Activated CD8-positive, alpha-beta memory T cell treated with anti-CD3 and anti-CD28 coated beads for 4 hours (primary cell): ENCODE measurements around the gene SIK3.
"Not testable (repeated sequence)": the region's sequence is repeated elsewhere in the genome, so short reads cannot be mapped to it uniquely, and the experiment has no call there.

Experiments
- DNase-seq, 2 donors: peaks; one replicate each; pipeline ENCODE4 v3.0.0-alpha.2; 2020; ENCODE audit warnings: low read depth in 2 of 2

SIK3 gene

GRCh38 chr11:117098269-117099232 is at the start of gene SIK3:
Gene SIK3 (minus strand): TSS chr11:117098428. CDS start chr11:117098415, 13 bp downstream.
- peak; percentile 84 to 93 for DNase-seq

- no peak for DNase-seq
These were observed 48.3 kb upstream of the SIK3 start for GRCh38 chr11:117146521-117146920.

- no peak for DNase-seq
These were observed 47.1 kb upstream of the SIK3 start for GRCh38 chr11:117145393-117145761.

- DNase-seq = peak in 1 of 2 donors; percentile 4
These were observed 46.5 kb upstream of the SIK3 start for GRCh38 chr11:117144477-117145392.

DNA sequence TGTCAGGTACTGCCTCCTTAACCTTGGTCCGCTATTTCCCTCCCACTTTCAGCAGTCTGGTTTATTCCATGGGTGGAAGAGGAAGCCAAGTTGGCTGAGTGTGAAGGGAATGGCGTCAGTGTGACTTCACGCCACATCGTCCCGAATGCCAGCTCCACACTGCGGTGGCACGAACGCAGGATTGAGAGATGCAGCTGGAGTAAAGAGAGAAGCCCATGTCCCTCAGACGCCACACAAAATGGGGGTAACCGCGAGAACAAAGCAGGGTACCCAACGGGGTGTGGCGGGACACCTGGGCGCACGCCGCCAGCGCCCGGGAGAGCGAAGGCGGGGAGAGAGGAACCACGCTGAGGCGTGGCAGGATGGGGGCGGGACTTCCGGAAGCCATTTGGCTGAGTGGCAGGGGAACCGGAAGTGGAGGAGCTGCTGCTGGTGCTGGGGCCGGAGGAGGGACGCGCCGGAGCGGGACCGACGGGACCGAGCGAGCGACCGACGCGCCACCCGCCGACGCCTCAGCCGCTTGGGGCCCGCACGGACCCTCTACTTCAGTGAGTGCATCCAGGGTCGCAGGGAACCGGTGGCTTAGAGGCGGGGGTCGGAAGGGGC is 45.7 kb upstream of the SIK3 start, which contains the start of gene PAFAH1B2:
PAFAH1B2 (plus strand) TSS at position 417 of the 606 bp plus-strand sequence. CDS start 8,161 bp downstream, outside the sequence.
- peak; percentile 88 to 91 for DNase-seq

DNA sequence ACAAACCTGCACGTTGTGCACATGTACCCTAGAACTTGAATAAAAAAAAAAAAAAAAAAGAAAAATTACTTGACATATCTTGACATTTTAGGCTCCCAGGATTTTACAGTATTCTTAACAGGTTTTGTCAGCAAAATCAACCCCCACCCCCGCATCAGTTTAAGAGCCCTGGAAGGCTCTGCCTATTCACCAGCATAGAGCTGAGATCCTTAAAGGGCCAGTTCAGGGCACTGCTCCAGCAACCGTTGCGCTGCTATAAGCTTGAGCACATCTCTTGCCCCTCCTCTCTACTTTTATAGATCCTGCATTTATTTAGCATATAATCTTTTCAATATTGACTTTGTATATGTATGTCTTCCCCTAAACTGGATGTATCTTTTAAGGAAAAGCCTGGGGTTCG is 45.2 kb upstream of the SIK3 start:
- no peak for DNase-seq

GRCh38 chr11:117137223-117138086 is 39.2 kb upstream of the SIK3 start:
- not testable (repeated sequence) for DNase-seq

GRCh38 chr11:117134979-117135378 is 36.8 kb upstream of the SIK3 start:
- DNase-seq = not testable (repeated sequence)

GRCh38 chr11:117134431-117134830 is 36.2 kb upstream of the SIK3 start:
- no peak for DNase-seq

GRCh38 chr11:117130879-117131278 is 32.7 kb upstream of the SIK3 start:
- DNase-seq = no peak

- not testable (repeated sequence) for DNase-seq
These were observed 32.2 kb upstream of the SIK3 start for GRCh38 chr11:117130396-117130795.

DNA sequence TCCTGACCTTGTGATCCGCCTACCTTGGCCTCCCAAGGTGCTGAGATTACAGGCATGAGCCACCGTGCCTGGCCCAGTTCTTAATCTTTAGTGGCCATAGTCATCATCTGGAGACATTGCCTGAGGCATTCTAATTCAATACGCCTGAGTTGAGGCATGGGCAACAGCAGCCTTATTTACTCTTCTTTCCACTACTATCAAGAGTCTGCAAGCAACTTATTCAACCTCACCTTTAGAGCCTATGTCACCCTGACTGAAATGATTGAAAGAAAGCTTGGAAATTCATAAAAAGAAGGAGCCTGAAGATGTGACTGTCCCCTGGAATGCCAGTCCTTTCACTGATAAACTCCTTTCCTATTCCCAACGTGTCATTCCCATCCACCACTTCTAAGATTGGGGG is 30.1 kb upstream of the SIK3 start:
- DNase-seq = no peak

GRCh38 chr11:117127171-117127901 is 29.1 kb upstream of the SIK3 start:
- DNase-seq = no peak

DNA sequence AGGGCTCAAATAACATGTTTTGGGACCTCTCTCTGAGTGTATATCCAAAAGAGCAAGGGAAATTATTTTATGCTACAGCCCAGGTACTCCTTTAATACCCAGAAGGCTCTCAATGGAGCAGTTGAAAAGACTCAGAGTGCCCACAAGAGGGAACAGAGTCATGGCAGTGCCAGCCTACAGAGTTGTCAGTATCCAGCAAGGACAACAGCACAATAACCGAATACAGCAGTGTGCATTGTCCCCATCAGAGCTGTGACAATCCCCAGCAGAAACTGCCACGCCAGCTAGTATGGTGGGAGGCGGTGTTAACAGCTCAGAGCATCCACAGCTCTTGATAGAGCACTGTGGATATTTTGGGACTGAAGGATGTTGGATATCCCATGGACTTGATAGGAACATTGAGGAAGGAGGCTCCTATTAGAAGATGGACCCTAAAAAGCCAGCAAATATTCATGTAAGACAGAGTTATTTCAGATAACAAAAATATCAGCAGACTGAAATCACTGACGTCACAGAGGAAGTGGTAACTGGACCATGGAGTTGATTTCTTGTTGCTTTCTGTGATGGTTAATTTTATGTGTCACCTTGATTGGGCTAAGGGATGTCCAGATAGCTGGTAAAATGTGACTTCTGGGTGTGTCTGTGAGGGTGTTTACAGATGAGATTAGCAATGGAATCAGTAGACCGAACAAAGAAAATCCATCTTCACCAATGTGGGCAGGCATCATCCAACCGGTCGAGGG is 28.2 kb upstream of the SIK3 start:
- DNase-seq = no peak

DNA sequence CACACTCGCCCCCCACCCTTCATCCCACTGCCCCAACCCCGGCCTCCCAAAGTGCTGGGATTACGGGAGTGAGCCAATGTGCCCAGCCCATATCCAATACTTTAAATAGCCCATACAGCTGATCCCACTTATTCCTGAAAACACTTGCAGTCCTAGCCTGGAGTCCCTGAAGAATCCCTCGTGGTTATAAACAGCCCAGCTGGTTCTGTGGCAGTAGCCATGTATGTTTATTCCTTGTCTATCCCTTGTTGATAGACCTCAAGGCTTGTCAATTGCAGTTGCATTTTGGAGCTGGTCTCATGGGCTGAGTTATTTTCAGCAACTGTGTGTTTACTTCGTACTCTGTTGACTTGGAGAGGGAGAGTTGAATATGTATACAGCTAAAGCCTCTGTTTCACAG is 24.3 kb upstream of the SIK3 start:
- DNase-seq = no peak

DNA sequence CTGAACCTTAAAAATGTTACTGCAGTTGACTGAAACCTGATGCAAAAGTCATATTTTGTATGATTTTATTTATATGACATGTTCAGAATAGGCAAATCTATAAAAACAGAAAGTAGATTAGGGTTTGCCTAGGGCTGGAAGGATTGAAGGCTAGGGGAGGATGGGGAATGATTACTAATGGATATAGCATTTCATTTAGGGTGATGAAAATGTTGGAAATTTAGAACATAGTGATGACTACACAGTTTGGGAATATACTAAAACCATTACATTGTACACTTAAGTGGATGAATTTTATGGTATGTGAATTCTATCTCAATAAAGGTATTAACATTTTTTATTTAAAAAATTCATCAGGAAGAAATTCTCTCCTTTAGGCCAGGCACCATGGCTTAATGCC is 22.9 kb upstream of the SIK3 start:
- no peak for DNase-seq

DNA sequence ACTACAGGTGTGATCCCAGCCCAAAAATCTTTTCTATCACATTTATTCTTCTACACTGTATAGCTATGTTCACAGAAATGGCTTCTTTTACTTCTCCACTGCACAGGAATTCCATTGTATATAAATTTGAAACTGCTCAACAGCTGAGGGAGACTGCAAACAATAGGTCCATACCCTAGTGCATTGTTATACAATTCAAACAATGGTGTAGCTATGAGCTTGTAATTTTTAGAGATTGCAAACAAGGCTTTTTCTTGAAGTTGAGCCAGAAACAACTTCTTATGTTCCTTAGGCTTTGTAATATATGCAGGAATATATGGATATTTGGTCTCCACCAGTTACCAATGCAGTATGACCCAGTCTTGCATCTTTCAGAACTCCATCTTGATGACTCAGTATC is 19.5 kb upstream of the SIK3 start:
- no peak for DNase-seq

GRCh38 chr11:117112939-117113338 is 14.7 kb upstream of the SIK3 start:
- not testable (repeated sequence) for DNase-seq

GRCh38 chr11:117112497-117112896 is 14.3 kb upstream of the SIK3 start:
- not testable (repeated sequence) for DNase-seq
